Neuronal stem cell (in vitro differentiated cells): Measurements from ENCODE around the gene FMO3.

Source experiments
- DNase-seq: peaks from one replicate; pipeline ENCODE4 v3.0.0-alpha.2; 2013; ENCODE audit warnings: low spot score
- H2AFZ ChIP-seq: one replicate; pipeline ENCODE4 v1.6.1; 2013; ENCODE audit warnings: mild to moderate bottlenecking, low read length, inconsistent platforms
- H2AK5ac ChIP-seq: 2 replicates; pipeline ENCODE4 v1.6.1; 2013; ENCODE audit warnings: low read depth, mild to moderate bottlenecking, inconsistent platforms, low read length, moderate library complexity, mixed read lengths
- H2BK120ac ChIP-seq: 2 replicates; pipeline ENCODE4 v1.6.1; 2013; ENCODE audit warnings: low read depth, mild to moderate bottlenecking, inconsistent platforms, low read length, moderate library complexity, mixed read lengths
- H2BK12ac ChIP-seq: one replicate; pipeline ENCODE4 v1.6.1; 2013; ENCODE audit warnings: low read length, inconsistent platforms
- H2BK15ac ChIP-seq: 2 replicates; pipeline ENCODE4 v1.6.1; 2013; ENCODE audit warnings: mild to moderate bottlenecking, low read length, inconsistent platforms, mixed read lengths
- H2BK5ac ChIP-seq: one replicate; pipeline ENCODE4 v1.6.1; 2013; ENCODE audit warnings: inconsistent platforms, mild to moderate bottlenecking, low read length, moderate library complexity
- H3K14ac ChIP-seq: one replicate; pipeline ENCODE4 v1.6.1; 2013; ENCODE audit warnings: low read length, inconsistent platforms
- H3K18ac ChIP-seq: 2 replicates; pipeline ENCODE4 v1.6.1; 2013; ENCODE audit warnings: low read length, inconsistent platforms
- H3K23ac ChIP-seq: 2 replicates; pipeline ENCODE4 v1.6.1; 2013; ENCODE audit warnings: low read depth, mild to moderate bottlenecking, mixed read lengths, low read length, inconsistent platforms; ENCODE audit not compliant: poor library complexity
- H3K27ac ChIP-seq: replicated peaks from 3 replicates; pipeline ENCODE4 v1.5.1; 2013; ENCODE audit warnings: low read length, inconsistent platforms
- H3K27me3 ChIP-seq, 3 experiments: 2 replicates each; pipeline ENCODE4 v1.6.1; 2013; ENCODE audit warnings: low read length in 3 of 3, mild to moderate bottlenecking in 2 of 3, inconsistent platforms in 1 of 3, low read depth in 1 of 3, mixed read lengths in 1 of 3, moderate library complexity in 1 of 3; ENCODE audit not compliant: control insufficient read depth in 3 of 3, insufficient read depth in 3 of 3
- H3K36me3 ChIP-seq, 2 donors: replicated peaks in 1 of 2; 2 replicates each; pipeline ENCODE4 v1.6.1; 2013; ENCODE audit warnings: low read length in 2 of 2; ENCODE audit not compliant: control insufficient read depth in 2 of 2, insufficient read depth in 2 of 2
- H3K4ac ChIP-seq: 2 replicates; pipeline ENCODE4 v1.6.1; 2013; ENCODE audit warnings: inconsistent platforms, mild to moderate bottlenecking, low read length, moderate library complexity
- H3K4me1 ChIP-seq, 2 donors: 1 replicate in 1 of 2; 2 replicates in 1 of 2; pipeline ENCODE4 v1.6.1; 2013; ENCODE audit warnings: low read length in 2 of 2, low read depth in 1 of 2; ENCODE audit not compliant: control insufficient read depth in 2 of 2, insufficient read depth in 1 of 2
- H3K4me2 ChIP-seq: one replicate; pipeline ENCODE4 v1.6.1; 2013; ENCODE audit warnings: mild to moderate bottlenecking, low read length, inconsistent platforms; ENCODE audit not compliant: insufficient read depth, poor library complexity, severe bottlenecking
- H3K4me3 ChIP-seq, 2 donors: 2 replicates each; pipeline ENCODE4 v1.5.1; 2013; ENCODE audit warnings: low read length in 2 of 2, mild to moderate bottlenecking in 2 of 2, inconsistent platforms in 1 of 2, moderate library complexity in 1 of 2
- H3K79me1 ChIP-seq: one replicate; pipeline ENCODE4 v1.6.1; 2013; ENCODE audit warnings: low read depth, mild to moderate bottlenecking, inconsistent platforms, low read length, moderate library complexity
- H3K9ac ChIP-seq: one replicate; pipeline ENCODE4 v1.6.1; 2013; ENCODE audit warnings: mild to moderate bottlenecking, low read depth, low read length, inconsistent platforms; ENCODE audit not compliant: poor library complexity
- H3K9me3 ChIP-seq, 2 donors: replicated peaks in 1 of 2; 2 replicates each; pipeline versions ENCODE3 to v1.6.1; 2013; ENCODE audit warnings: low read length in 2 of 2, mild to moderate bottlenecking in 2 of 2, inconsistent platforms in 1 of 2, low read depth in 1 of 2, mixed read lengths in 1 of 2, moderate library complexity in 1 of 2; ENCODE audit not compliant: control insufficient read depth in 2 of 2, insufficient read depth in 1 of 2
- H4K8ac ChIP-seq: one replicate; pipeline ENCODE4 v1.6.1; 2013; ENCODE audit warnings: low read depth, mild to moderate bottlenecking, inconsistent platforms, low read length, moderate library complexity
- H4K91ac ChIP-seq: one replicate; pipeline ENCODE4 v1.6.1; 2013; ENCODE audit warnings: low read length, low read depth, mild to moderate bottlenecking, inconsistent platforms; ENCODE audit not compliant: poor library complexity
- WGBS, 2 donors: extraction: QIAGEN DNeasy Blood & Tissue Kit; methylation state at CpG; one replicate each; pipeline ENCODE4 v1.1.7; 2013; ENCODE audit warnings: missing lambda C conversion rate in 2 of 2, mixed read lengths in 1 of 2; ENCODE audit not compliant: insufficient read length in 2 of 2, insufficient replicate concordance in 1 of 2; ENCODE audit errors: extremely low coverage in 2 of 2; 5-methylcytosine and 5-hydroxymethylcytosine counted together

Gene FMO3

GRCh38 chr1:171119648-171120047 lies 28.9 kb downstream of the FMO3 start:
- Histone ChIP-seq H3K4me2 (no peak overlapping the region), H3K9ac (no peak overlapping the region), H2BK12ac (no peak overlapping the region), H2AFZ (no peak overlapping the region), H2BK120ac (no peak overlapping the region), H3K79me1 (no peaks in the 10 kb centered on the region), H2BK5ac (no peak overlapping the region), H2AK5ac (no peak overlapping the region), H3K14ac (no peak overlapping the region), H3K36me3 (no peaks in the 10 kb centered on the region), H4K91ac (no peak overlapping the region), H3K9me3 (no peaks in the 10 kb centered on the region), H4K8ac (no peak overlapping the region), H3K4me3 (no peak overlapping the region), H3K18ac (no peak overlapping the region), H3K23ac (no peak overlapping the region), H3K4ac (no peak overlapping the region), H3K27me3 (no peaks in the 10 kb centered on the region), H3K4me1 (no peaks in the 10 kb centered on the region), H3K27ac (no peak overlapping the region), H2BK15ac (no peak overlapping the region)
- no peak for DNase-seq
- WGBS, 2 donors = no CpG with 5 or more reads among the region's 2 CpGs

GRCh38 chr1:171122299-171122698 lies 31.6 kb downstream of the FMO3 start:
- H2BK120ac ChIP-seq = no peak overlapping the region
- no peak overlapping the region for H3K18ac ChIP-seq

DNA sequence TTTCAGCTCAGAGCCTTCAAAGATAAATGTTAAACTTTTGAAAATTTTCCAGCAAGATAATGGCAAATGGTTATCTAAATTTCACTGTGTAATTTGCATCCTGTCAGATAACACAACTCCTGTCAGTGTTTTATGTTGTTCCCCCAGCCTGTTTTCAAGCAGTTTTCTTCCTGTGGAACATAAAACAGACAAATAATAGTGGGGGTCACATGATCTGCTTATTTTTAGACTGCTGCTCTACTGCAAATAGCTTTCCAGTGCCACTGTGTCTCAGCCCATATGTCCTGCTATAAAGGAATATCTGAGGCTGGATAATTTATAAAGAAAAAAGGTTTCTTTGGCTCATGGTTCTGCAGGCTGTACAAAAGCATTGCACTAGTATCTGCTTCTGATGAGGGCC lies 32.2 kb downstream of the FMO3 start:
- no peak overlapping the region for H4K91ac ChIP-seq
- H3K18ac ChIP-seq = no peak overlapping the region
- H3K4ac ChIP-seq = no peak overlapping the region
- no peak overlapping the region for H3K4me2 ChIP-seq
- no peaks in the 10 kb centered on the region for H3K9me3 ChIP-seq
- no peak overlapping the region for H4K8ac ChIP-seq
- no peak overlapping the region for H3K27ac ChIP-seq
- H2AK5ac ChIP-seq = no peak overlapping the region
- no peak overlapping the region for H2BK120ac ChIP-seq
- no peak overlapping the region for H2BK12ac ChIP-seq
- H2AFZ ChIP-seq = no peak overlapping the region
- H3K4me3 ChIP-seq = no peak overlapping the region
- H3K36me3 ChIP-seq = no peaks in the 10 kb centered on the region
- no peaks in the 10 kb centered on the region for H3K27me3 ChIP-seq
- H3K14ac ChIP-seq = no peak overlapping the region
- H2BK5ac ChIP-seq = no peak overlapping the region
- H2BK15ac ChIP-seq = no peak overlapping the region
- H3K4me1 ChIP-seq = no peaks in the 10 kb centered on the region
- H3K23ac ChIP-seq = no peak overlapping the region
- DNase-seq = no peak
- no peak overlapping the region for H3K9ac ChIP-seq
- H3K79me1 ChIP-seq = no peaks in the 10 kb centered on the region

More at GRCh38 chr1:171122299-171122698, 31.6 kb downstream of the FMO3 start:
- H3K4ac ChIP-seq = no peak overlapping the region
- no peak overlapping the region for H3K27ac ChIP-seq
- no peaks in the 10 kb centered on the region for H3K27me3 ChIP-seq
- H3K4me1 ChIP-seq = no peaks in the 10 kb centered on the region
- no peak overlapping the region for H3K9ac ChIP-seq
- H3K79me1 ChIP-seq = no peaks in the 10 kb centered on the region
- H2BK15ac ChIP-seq = no peak overlapping the region
- H2BK5ac ChIP-seq = no peak overlapping the region
- no peak overlapping the region for H3K23ac ChIP-seq
- H4K91ac ChIP-seq = no peak overlapping the region
- no peak overlapping the region for H4K8ac ChIP-seq
- no peaks in the 10 kb centered on the region for H3K36me3 ChIP-seq
- H2BK12ac ChIP-seq = no peak overlapping the region
- no peak overlapping the region for H3K4me3 ChIP-seq
- no peaks in the 10 kb centered on the region for H3K9me3 ChIP-seq
- no peak overlapping the region for H3K4me2 ChIP-seq
- DNase-seq = no peak
- H2AK5ac ChIP-seq = no peak overlapping the region
- H2AFZ ChIP-seq = no peak overlapping the region
- no peak overlapping the region for H3K14ac ChIP-seq

DNA sequence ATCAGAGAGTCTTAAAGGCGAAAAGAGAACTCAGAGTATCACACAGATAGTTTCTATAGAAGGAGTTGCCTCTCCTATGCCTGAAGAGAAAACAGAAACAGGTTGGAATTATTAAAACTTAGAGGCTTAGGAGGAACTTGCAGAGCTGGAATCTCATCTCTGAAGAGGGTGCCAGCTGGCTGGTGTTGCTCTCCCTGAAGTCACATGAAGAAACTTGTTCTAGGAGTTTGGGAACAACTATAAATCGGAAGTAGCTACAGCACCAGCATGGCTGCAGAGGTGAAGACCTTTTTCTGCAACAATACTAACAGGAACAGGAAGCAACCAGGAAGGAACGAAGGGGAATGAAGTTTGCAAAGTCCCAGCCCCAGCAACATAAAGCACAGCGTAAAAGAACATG lies 35.8 kb downstream of the FMO3 start:
- Histone ChIP-seq H2BK15ac (no peak overlapping the region), H2AK5ac (no peak overlapping the region), H4K8ac (no peak overlapping the region), H3K4me1 (no peaks in the 10 kb centered on the region), H4K91ac (no peak overlapping the region), H3K9ac (no peak overlapping the region), H3K4me2 (no peak overlapping the region), H2BK12ac (no peak overlapping the region), H3K14ac (no peak overlapping the region), H2AFZ (no peak overlapping the region), H3K27me3 (no peaks in the 10 kb centered on the region), H3K36me3 (no peaks in the 10 kb centered on the region), H3K4me3 (no peak overlapping the region), H3K9me3 (peaks cover 0 to 3% of the 10 kb centered on the region in 2 donors), H3K23ac (no peak overlapping the region), H2BK120ac (no peak overlapping the region), H2BK5ac (no peak overlapping the region), H3K18ac (no peak overlapping the region), H3K4ac (no peak overlapping the region), H3K79me1 (no peaks in the 10 kb centered on the region), H3K27ac (no peak overlapping the region)
- DNase-seq = no peak
- WGBS, 2 donors = no CpG with 5 or more reads among the region's 4 CpGs
